Thyroid gland (tissue), 4 donors: Measurements from ENCODE around the gene CDC34.

Source experiments
- POLR2A ChIP-seq, 2 donors: fragments of 450-650 bp; IDR thresholded peaks; one replicate each; pipeline ENCODE4 v1.6.1; 2017; ENCODE audit warnings: antibody characterized with exemption in 2 of 2, mild to moderate bottlenecking in 2 of 2, moderate library complexity in 1 of 2
- TF ChIP-seq, protein P1 (sequence below), 6 experiments: fragments of 200-600 bp in 3 of 6; fragments of 450-650 bp in 3 of 6; sonication (generic) in 3 of 6; IDR thresholded peaks; one replicate each; pipeline ENCODE4 v1.5.1; 2016 to 2019; ENCODE audit warnings: antibody characterized with exemption in 6 of 6, mild to moderate bottlenecking in 2 of 6, inconsistent platforms in 1 of 6, moderate library complexity in 1 of 6

DNA sequence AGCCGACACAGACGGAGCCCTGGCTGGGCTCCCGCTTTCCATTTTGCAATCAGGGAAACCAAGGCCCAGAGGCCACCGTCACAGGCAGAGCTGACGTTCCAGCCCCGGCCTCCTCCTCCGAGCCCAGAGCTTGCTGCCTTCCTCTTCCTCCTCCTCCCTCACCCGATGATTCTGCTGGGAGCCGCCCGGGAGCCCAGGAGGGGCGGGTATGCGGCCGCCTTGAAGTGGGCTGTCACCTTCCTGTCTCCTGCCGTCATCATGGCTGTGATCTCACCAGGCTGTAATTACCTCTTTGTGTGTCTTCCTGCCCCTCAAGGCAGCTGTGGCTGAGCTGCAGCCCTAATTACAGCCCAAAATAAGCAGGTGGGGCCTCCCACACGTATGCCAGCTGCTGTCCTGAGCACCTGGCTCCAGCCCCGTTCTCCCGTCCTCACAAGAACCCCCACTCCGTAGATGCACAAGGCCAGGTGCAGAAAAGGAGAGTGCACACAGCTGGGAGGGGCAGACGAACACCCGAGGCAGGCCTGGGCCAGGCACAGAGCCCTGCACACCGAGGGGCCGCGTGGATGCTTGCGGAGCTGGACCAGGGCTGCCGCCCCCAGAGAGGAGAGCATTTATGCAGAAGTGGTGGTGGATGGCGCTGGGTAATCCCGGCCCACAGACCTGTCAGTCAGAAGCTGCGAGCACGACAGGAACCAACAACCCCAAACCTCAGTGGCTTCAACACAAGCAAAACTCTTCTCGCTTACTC, 20.3 kb upstream of the CDC34 start:
- TF ChIP-seq POLR2A (IDR thresholded peaks at IDR 0.05), result no peak
- TF ChIP-seq, protein P1, sequence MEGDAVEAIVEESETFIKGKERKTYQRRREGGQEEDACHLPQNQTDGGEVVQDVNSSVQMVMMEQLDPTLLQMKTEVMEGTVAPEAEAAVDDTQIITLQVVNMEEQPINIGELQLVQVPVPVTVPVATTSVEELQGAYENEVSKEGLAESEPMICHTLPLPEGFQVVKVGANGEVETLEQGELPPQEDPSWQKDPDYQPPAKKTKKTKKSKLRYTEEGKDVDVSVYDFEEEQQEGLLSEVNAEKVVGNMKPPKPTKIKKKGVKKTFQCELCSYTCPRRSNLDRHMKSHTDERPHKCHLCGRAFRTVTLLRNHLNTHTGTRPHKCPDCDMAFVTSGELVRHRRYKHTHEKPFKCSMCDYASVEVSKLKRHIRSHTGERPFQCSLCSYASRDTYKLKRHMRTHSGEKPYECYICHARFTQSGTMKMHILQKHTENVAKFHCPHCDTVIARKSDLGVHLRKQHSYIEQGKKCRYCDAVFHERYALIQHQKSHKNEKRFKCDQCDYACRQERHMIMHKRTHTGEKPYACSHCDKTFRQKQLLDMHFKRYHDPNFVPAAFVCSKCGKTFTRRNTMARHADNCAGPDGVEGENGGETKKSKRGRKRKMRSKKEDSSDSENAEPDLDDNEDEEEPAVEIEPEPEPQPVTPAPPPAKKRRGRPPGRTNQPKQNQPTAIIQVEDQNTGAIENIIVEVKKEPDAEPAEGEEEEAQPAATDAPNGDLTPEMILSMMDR (IDR thresholded peaks at IDR 0.05), result no peak
